NT2/D1 (cell line): ENCODE data around the gene PAPPA2.

Experiments
- SUZ12 ChIP-seq: IDR thresholded peaks from 2 replicates; pipeline ENCODE4 v1.6.1; 2011; ENCODE audit not compliant: insufficient read length, insufficient read depth; ENCODE audit errors: extremely low read depth
- YY1 ChIP-seq: IDR thresholded peaks from 2 replicates; pipeline ENCODE4 v1.6.1; 2011; ENCODE audit not compliant: insufficient read length, insufficient read depth
- ZNF274 ChIP-seq: IDR thresholded peaks from 2 replicates; pipeline ENCODE4 v1.6.1; 2011; ENCODE audit warnings: mild to moderate bottlenecking, low read depth, low read length

- no peak for TF ChIP-seq ZNF274
- no peak for TF ChIP-seq SUZ12
- no peak for TF ChIP-seq YY1
Observed at GRCh38 chr1:176552217-176552991, 89.4 kb downstream of the PAPPA2 start.
